ENCODE results near the gene GPATCH8. TPM values are rescaled to one million over a fixed set of nuclear protein-coding genes. Genes with fewer than 3 reads are reported as not detected.
A peak's percentile ranks its signal among the peaks of the same experiment; 100 is the strongest.
"Not testable (repeated sequence)": the region's sequence is repeated elsewhere in the genome, so short reads cannot be mapped to it uniquely, and the experiment has no call there.

GPATCH8 gene
- total RNA-seq, 2 donors from 2014 or later, result 28.5 to 36.4 TPM

- intact Hi-C loops (cut with DNase I), result no loop called here
- no peak for DNase-seq (ENCODE audit: low spot score)
These were observed 88.6 kb downstream of the GPATCH8 start for GRCh38 chr17:44414394-44415155.

- DNase-seq (ENCODE audit: low spot score), result no peak
- intact Hi-C loops (cut with DNase I), result loop anchor here in 1 of 2 donors (10.0 kb wide), 1 partner anchor 95 kb away; the partner anchor contains the start of gene GPATCH8
These were observed 93.7 kb downstream of the GPATCH8 start for GRCh38 chr17:44409309-44410028.

DNA sequence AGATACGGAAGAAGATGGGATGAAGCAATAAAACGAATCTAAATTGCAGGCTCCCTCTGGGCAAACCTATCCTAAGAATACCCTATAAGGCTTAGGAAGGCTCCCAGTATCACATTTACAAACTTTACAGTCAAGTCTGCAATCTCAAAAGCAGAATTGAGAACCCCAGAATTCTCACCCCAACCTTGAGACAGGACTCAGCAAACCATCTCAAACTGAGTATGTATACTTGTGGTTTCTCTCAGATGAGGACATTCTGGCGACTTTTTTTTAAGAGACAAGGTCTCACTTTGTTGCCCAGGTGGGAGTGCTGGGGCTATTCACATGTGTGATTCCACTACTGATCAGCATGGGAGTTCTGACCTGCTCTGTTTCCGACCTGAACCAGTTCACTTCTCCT is 94.4 kb downstream of the GPATCH8 start:
- intact Hi-C loops (cut with DNase I), result loop anchor here in 1 of 2 donors (10.0 kb wide), 1 partner anchor 96 kb away; the partner anchor contains the start of gene GPATCH8
- no peak for DNase-seq (ENCODE audit: low spot score)

DNA sequence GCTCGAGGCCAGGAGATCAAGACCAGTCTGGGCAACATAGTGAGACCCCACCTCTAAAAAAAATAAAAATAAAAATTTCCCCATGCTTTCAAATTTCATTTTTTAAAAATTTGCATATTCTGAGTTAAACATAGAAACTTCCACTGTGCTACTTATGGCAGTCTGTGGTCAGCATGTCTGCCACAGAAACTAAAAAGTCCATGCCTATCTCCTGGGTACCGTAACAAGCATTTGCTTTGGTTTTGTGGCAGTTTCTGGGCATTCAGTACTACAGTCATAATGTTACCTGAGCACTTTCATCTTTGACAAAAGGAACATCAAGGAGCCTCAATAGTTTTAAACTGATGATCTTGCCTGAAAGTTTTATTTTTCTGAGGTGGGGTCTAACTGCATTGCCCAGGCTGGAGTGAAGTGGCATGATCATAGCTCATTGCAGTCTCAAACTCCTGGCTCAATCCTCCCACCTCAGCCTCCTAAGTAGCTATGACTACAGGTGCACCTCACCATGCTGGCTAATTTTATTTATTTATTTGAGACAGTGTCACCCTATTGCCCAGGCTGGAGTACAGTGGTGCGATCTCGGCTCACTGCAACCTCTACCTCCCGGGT is 100.5 kb downstream of the GPATCH8 start:
- DNase-seq (ENCODE audit: low spot score), result no peak
- intact Hi-C loops (cut with DNase I), result loop anchor here in 1 of 2 donors (10.0 kb wide), 1 partner anchor 102 kb away; the partner anchor contains the start of gene GPATCH8

DNA sequence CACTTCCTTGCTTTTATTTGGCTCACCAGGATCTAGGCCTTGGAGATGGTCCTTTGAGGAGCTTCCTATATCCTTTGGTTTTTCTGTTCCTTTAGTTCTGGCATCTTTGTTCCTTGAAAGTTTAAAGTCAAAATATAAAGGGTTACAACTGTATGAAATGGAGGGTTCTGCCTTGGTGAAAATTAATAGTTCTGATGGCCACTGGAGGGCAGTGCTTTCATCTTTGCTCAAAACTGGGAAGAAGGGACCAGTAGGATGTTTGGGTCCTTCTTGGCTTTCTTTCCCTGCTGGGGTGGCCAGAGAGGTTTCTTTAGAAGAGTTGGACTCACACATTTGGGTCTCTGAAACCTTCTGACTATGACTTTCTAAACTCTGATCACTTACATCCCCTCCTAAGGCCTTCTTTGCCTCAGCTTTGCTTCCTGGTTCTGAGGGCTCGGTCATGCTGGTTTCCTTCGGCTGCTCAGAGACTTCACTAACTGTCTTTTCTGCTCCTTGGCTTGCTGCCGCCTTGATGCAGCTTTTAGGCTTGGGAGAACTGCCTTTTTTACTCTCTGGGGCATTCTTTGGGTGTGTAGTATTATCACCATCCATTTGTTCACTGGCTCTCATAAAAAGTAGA is 102.9 kb downstream of the GPATCH8 start:
- no peak for DNase-seq (ENCODE audit: low spot score)
- intact Hi-C loops (cut with DNase I), result loop anchor here in 1 of 2 donors (10.0 kb wide), 1 partner anchor 104 kb away; the partner anchor contains the start of gene GPATCH8

- peak; percentile 59 for DNase-seq (ENCODE audit: low spot score)
- intact Hi-C loops (cut with DNase I), result no loop called here
These were observed 104.2 kb downstream of the GPATCH8 start for GRCh38 chr17:44398692-44399691.

GRCh38 chr17:44397479-44398440 is 105.4 kb downstream of the GPATCH8 start:
- intact Hi-C loops (cut with DNase I), result no loop called here
- peak; percentile 46 for DNase-seq (ENCODE audit: low spot score)

- intact Hi-C loops (cut with DNase I), result no loop called here
- DNase-seq (ENCODE audit: low spot score), result peak; percentile 14
These were observed 106.3 kb downstream of the GPATCH8 start for GRCh38 chr17:44396946-44397345.

DNA sequence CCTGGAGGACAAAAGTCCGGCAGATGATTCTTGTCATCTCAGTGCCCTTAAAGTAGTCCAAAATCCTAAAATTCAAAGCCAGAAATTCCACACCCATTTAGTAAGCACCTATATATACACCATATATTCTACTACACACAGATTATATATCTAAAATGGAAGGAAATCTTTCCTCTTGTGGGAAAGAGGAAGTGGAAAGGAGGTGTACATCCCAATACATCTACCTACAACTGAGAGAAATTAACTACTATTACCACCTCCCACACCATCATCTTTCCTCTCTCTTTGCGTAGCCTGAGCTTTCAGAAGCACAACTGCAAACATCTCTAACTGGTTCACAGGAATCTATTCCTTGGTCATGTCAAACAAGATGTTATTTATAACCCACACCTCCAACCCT is 108.4 kb downstream of the GPATCH8 start:
- intact Hi-C loops (cut with DNase I), result no loop called here
- no peak for DNase-seq (ENCODE audit: low spot score)

GRCh38 chr17:44394112-44394511 is 109.1 kb downstream of the GPATCH8 start:
- peak; percentile 32 for DNase-seq (ENCODE audit: low spot score)
- intact Hi-C loops (cut with DNase I), result not testable (repeated sequence)

GRCh38 chr17:44390250-44390870 is 112.8 kb downstream of the GPATCH8 start:
- no peak for DNase-seq (ENCODE audit: low spot score)
- intact Hi-C loops (cut with DNase I), result no loop called here

GRCh38 chr17:44389723-44390202 is 113.4 kb downstream of the GPATCH8 start:
- intact Hi-C loops (cut with DNase I), result no loop called here
- DNase-seq (ENCODE audit: low spot score), result peak; percentile 41

DNA sequence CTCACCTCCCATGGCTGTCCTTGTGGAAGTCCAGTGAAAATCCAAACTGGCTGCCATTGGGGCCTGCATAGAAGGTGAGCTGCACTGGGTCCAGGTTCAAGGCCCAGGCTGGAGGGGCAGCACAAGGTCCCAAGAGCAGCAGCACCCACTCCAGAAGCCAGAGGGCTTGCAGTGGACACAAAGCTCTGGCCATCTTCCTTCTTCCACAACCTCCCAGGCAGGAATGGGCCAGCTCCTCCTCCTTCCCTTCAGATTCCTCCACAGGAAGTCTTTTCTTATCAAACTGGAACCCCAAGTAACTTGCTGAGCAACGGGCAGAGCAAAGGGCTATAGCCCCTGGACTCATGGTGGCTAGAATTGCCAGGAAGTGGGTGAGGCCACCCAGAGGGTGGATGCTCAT is 113.9 kb downstream of the GPATCH8 start, which contains the start of gene ITGA2B:
TSS of gene ITGA2B (minus strand) at position 369 of the 400 bp plus-strand sequence. CDS start at position 193, 176 bp downstream.
- DNase-seq (ENCODE audit: low spot score), result peak; percentile 38

DNA sequence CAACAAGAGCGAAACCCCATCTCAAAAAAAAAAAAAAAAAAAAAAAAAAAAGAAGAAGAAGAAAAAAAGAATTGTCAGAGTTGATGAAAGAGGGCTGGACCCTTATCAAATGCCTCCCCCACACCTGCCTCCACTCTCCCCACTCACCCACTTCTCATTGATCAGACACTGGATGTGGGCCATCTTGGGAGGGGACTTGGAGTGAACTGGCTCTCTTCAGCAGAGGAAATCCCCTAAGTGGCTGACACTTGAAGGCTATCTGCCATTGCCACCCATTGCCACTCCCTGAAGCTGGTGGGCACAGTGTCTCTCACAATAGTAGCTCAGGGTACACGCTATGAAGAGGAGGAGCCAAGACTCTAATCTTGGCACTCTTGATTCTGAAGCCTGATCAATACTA is 115.4 kb downstream of the GPATCH8 start:
- intact Hi-C loops (cut with DNase I), result no loop called here

More for the DNA sequence above, 113.9 kb downstream of the GPATCH8 start, which contains the start of gene ITGA2B:
- intact Hi-C loops (cut with DNase I), result no loop called here

GRCh38 chr17:44386182-44386525 is 117.1 kb downstream of the GPATCH8 start:
- DNase-seq (ENCODE audit: low spot score), result no peak
- intact Hi-C loops (cut with DNase I), result no loop called here

More for the DNA sequence above, 115.4 kb downstream of the GPATCH8 start:
- no peak for DNase-seq (ENCODE audit: low spot score)
